GM21528 (cell line): Measurements from ENCODE around the gene LIMCH1.
"Not testable (repeated sequence)": the region's sequence is repeated elsewhere in the genome, so short reads cannot be mapped to it uniquely, and the experiment has no call there.

Experiments used
- ATAC-seq: cut with Tn5 transposase; IDR thresholded peaks from one replicate; pipeline ENCODE4 v1.9.1; 2021; ENCODE audit warnings: mild to moderate bottlenecking, moderate library complexity; ENCODE audit not compliant: unreplicated experiment, low FRiP score

Gene LIMCH1

DNA sequence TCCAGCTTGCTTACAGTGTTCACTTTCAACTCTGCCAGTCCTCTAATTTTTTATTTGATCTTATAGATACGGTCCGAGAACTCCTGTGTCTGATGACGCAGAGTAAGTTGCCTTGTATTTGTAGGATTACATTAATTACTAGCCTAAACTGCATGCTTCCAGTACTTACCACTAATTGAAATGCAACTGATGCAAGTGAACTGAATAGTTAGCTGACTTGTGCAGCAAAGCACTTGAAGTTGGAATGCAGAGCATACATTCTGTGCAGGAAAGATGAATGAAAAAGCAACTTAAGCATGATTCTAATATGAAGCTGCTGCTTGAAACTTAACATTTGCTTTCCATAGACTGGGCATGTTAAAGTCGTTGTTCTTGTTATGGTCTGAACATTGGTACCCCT is 100.9 kb downstream of the LIMCH1 start:
- no peak for ATAC-seq

GRCh38 chr4:41639291-41639690 is 101.3 kb downstream of the LIMCH1 start:
- no peak for ATAC-seq

DNA sequence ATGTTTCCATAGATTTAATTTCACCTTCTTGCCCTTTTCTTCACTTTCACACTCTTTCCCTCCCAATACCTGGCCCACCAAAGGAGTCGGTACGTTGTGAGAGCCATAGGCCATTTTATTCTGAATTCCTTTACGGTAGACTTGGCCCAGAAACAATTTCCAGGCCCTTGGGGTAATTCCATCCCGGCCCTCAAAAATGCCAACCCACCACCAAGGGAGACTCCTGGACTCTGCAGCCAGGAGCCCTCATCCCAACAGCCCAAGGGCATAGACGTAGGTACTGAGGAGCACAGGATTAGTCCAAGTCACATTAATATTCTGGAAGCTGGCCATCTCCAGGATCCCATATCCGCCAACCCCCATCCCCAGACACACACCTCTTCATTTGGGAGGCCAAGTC is 102.9 kb downstream of the LIMCH1 start:
- no peak for ATAC-seq

GRCh38 chr4:41642746-41643145 is 104.8 kb downstream of the LIMCH1 start:
- not testable (repeated sequence) for ATAC-seq

- ATAC-seq = no peak
These were observed 105.4 kb downstream of the LIMCH1 start for GRCh38 chr4:41643331-41643730.

- no peak for ATAC-seq
These were observed 106.4 kb downstream of the LIMCH1 start for GRCh38 chr4:41644288-41644914.

DNA sequence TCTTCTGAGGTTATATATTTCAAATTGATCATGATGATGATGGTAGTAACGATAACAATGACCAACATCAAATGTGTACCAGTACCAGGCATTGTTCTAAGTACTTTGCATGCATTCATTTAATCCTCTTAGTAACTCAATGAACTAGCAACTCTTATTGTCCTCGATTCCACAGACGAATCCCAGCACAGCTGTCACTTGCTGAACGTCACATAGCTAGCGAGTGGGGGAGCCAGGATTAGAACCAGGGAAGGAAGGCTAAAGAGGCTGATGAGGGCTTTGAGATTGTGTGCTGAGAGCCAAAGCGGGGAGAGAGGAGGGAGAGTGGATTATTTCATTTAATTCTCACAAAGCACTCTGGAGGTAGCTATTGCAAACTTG is 106.9 kb downstream of the LIMCH1 start:
- no peak for ATAC-seq

GRCh38 chr4:41645728-41646390 is 107.9 kb downstream of the LIMCH1 start:
- no peak for ATAC-seq

- ATAC-seq = no peak
These were observed 108.9 kb downstream of the LIMCH1 start for GRCh38 chr4:41646862-41647261.

- ATAC-seq = no peak
These were observed 109.4 kb downstream of the LIMCH1 start for GRCh38 chr4:41647383-41647782.

- ATAC-seq = not testable (repeated sequence)
These were observed 113.2 kb downstream of the LIMCH1 start for GRCh38 chr4:41651150-41651549.

GRCh38 chr4:41652971-41653370 is 115.0 kb downstream of the LIMCH1 start:
- no peak for ATAC-seq

GRCh38 chr4:41653523-41653922 is 115.6 kb downstream of the LIMCH1 start:
- no peak for ATAC-seq

DNA sequence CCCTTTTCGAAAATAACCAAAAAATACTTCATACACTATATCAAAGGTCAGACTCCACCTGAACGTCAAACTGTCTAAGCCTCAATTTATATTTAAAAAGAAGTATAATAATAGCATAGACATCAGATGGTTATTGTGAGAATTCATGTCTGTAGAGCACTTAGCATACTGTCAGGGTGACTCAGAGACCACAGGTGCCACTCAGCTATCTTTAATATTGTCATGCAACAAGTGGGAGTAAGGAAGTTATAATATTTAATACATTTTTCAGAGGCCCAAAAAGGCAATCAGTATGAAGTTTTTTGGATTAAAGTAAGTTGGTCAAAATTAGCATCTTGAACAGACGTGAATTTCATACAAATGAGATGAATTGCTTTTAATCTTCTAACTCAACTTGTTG is 117.2 kb downstream of the LIMCH1 start:
- ATAC-seq = no peak

- no peak for ATAC-seq
These were observed 118.1 kb downstream of the LIMCH1 start for GRCh38 chr4:41656106-41656505.

GRCh38 chr4:41656572-41657520 is 118.9 kb downstream of the LIMCH1 start:
- ATAC-seq = no peak

DNA sequence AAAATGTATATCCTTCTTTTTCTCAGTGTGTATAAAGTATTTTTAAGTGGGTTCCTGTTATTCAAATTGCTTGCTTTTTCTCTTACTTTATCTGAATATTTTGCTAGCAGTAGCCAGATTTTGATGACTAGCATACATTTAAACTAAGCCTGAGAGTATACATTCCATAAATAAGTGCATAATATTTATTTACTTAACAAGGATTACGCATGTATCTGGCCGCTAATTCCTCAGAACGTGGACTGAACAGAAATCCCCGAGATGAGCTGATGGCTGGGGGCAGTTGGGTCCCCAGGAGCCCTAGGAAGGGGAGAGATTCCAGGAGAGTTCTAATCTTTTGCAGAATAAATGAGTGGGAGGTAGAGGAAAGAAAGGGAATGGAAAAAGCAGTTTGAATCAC is 119.6 kb downstream of the LIMCH1 start:
- no peak for ATAC-seq

DNA sequence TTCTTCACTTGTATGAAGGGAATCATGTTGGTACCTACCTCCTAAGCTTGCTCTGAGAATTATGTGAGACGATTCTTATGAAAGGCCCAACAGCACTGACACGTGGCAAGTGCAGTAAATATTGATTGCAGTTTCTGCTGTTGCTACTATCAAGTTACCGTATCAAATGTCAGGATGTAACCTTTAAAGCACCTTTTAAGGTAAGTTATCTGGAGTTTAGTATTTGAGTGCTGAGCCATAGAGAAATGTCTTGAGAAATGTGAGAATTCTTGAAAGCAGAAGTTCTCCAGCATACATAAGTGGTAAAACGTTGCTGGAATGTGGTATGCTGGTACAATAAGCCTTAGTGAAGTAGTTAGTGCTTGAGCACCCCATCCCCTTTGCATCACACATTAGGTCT is 120.2 kb downstream of the LIMCH1 start:
- no peak for ATAC-seq

DNA sequence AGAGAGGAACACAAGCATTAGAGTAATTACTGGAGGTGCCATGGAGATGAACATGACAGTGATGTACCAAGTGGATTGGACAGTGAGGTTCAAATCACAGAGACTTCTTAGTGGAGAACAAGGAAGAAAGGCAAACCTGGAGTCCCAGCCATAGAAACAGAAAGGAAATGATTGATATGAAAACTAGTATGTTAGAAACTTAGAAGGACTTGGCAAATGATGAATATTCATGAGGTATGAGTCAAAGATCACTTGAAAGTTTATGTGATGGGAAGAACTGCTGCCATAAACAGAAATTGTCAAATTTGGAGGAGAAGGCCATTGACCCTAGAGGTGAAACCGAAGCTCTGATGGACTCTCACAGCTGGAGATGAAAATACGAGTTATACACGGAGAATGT is 122.4 kb downstream of the LIMCH1 start:
- no peak for ATAC-seq

DNA sequence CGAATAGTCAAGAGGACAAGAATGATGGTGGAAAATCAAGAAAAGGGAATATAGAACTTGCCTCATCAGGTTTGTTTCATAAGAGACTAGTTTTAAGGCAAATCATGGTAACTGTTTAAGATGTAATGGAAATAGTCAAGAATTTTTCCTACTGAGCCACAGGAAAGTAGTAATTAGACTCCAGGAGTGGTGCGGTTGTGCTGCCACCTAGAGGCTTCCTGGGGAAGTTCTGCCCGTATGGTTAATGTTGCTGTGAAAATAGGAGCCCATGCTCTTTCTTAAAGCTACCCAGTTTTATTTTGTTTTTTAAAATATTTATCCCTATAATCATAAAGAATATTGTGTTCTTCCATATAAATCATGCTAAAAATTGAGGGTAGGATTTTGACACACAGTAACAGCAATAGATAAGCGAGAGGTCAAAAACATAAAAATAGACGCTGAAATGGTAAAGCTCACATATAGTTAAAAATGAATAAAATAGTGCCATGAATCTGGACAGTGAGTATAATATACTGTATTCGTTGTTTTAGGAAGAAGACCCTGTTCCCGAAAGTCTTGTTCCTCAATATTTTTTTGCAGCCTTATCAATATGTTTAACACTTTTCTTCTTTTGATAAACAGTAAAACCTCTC is 123.6 kb downstream of the LIMCH1 start:
- no peak for ATAC-seq

DNA sequence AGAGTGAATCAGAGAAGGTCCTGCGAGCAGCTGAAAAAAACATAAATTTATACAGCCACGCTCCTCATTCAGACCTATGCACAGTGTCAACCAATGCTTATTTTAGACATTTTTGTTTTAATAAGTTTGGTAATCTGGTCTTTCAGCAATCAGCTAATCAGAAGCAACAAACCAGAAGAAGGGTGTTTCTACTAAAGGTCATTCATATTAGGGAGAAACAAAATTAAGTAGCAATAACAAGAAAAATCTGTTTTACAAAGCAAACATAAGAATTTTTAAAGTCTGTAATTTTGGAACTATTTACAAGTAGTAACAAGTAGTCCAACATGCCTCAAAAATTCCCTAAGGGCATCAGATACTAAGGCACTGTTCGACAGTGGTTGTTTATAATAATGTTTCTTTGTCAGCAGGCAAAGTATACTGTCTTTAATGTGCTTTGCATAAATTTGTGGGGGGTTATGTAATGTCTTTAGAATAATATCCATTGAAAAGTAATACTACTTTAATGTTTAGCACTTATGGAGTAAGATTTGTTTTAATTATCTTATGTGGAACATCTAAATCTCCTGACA is 127.8 kb downstream of the LIMCH1 start:
- ATAC-seq = no peak
